ENCODE measurements around the gene MYCBP2.

GRCh38 chr13:77218274-77218673 lies 108.6 kb downstream of the MYCBP2 start:
- no peak for TF ChIP-seq EZH2 (IDR thresholded peaks at IDR 0.05; ENCODE audit: low read length, missing control alignments)
- no peak for TF ChIP-seq CTCF (conservative IDR thresholded peaks at IDR 0.05 in 1 of 2, IDR thresholded peaks at IDR 0.05 in 1 of 2; ENCODE audit: low read depth in 1 of 2, low read length in 2 of 2)

All from fibroblast of lung (primary cell).